ENCODE data around the gene IL1R2. TPM values are rescaled to one million over a fixed set of nuclear protein-coding genes. Genes with fewer than 3 reads are reported as not detected.
A peak's percentile ranks its signal among the peaks of the same experiment; 100 is the strongest.

The IL1R2 gene
- total and polyA plus RNA-seq, 2 of the 13 experiments (the other 11 are each of a cell fraction or from before 2014, with no cell fraction given), result 3.6 to 7.3 TPM

GRCh38 chr2:102032368-102033030 lies 40.7 kb downstream of the IL1R2 start:
- ChIA-PET CTCF (ENCODE audit: low intra/inter-chr PET ratio, low total read pairs) (no interaction called here), POLR2A (interaction anchor here (0.7 to 4.9 kb wide), 15 partner anchors 7 to 208 kb away, joined by 3 to 73 read pairs (median 17); partner anchors contain the start of gene IL1R1)
- FAIRE-seq (no peak), DNase-seq (ENCODE audit: low spot score) (peak; percentile 34), ATAC-seq (no peak)
- BruUV-seq (replicated peaks), result TSS peak; percentile 84
- no peaks in the 10 kb centered on the region for H3K36me3 ChIP-seq (replicated peaks in 1 of 2; ENCODE audit: control insufficient read depth in 1 of 2, insufficient read depth in 2 of 2, low read length in 2 of 2)
- 45% methylated on average over 2 of the region's 2 CpGs for WGBS (ENCODE audit: low lambda C conversion rate)
- H2AFZ ChIP-seq (ENCODE audit: low read length), result no peak overlapping the region
- no peaks in the 10 kb centered on the region for H3K9me3 ChIP-seq (ENCODE audit: low read length)
- intact Hi-C loops (cut with micrococcal nuclease; ENCODE audit: unreplicated experiment), result loop anchor here (2.0 kb wide), 1 partner anchor 14 kb away; no protein-coding TSS in a partner anchor
- H3K4me2 ChIP-seq (ENCODE audit: low read depth, low read length), result peak overlapping the region; percentile 75
- H3K4me3 ChIP-seq (replicated peaks in 1 of 3; ENCODE audit: insufficient read depth in 1 of 3, low read depth in 2 of 3, low read length in 3 of 3), result peak overlapping the region; percentile 12 to 59 (median 35); a peak in 5 of 6 replicates
- no peaks in the 10 kb centered on the region for H4K20me1 ChIP-seq (ENCODE audit: insufficient read depth, low read length)
- peaks cover 90% of the 10 kb centered on the region for H3K4me1 ChIP-seq (ENCODE audit: insufficient read depth, low read length)
- no peaks in the 10 kb centered on the region for H3K27me3 ChIP-seq (ENCODE audit: control insufficient read depth in 1 of 2, insufficient read depth in 2 of 2, low read length in 2 of 2)
- peak overlapping the region; percentile 58 for H3K9ac ChIP-seq (ENCODE audit: insufficient read depth, low read depth, low read length)
- no peaks in the 10 kb centered on the region for H3K79me2 ChIP-seq (ENCODE audit: insufficient read depth, low read length)
- H3K27ac ChIP-seq (ENCODE audit: extremely low read length, insufficient read depth, low read length), result peak overlapping the region; percentile 73
- in situ Hi-C loops (cut with HindIII; ENCODE audit: extremely low pct_ligation_motif_present, low pct_unique_long_range_greater_than_20kb), result no loop called here
- TF ChIP-seq FOXA3 (CRISPR knock-in tag; IDR thresholded peaks at IDR 0.05) (peak; percentile 46; the same call in 1 of the 2 replicates), ZFX (CRISPR knock-in tag; IDR thresholded peaks at IDR 0.05; ENCODE audit: low read depth) (no peak), HNF4A (CRISPR knock-in tag; IDR thresholded peaks at IDR 0.05) (no peak), TEF (CRISPR knock-in tag; IDR thresholded peaks at IDR 0.05) (no peak), DRAP1 (CRISPR knock-in tag; IDR thresholded peaks at IDR 0.05) (no peak), CEBPG (CRISPR knock-in tag; IDR thresholded peaks at IDR 0.05) (0 out of 2 replicates have a peak, but pooled peaks have one; percentile 37), EP300 (IDR thresholded peaks at IDR 0.05; ENCODE audit: low read depth in 2 of 2, low read length in 2 of 2) (peak in 1 of 2 experiments; percentile 61; a peak in 1 of 4 replicates), EP300 (CRISPR knock-in tag; IDR thresholded peaks at IDR 0.05; ENCODE audit: borderline replicate concordance) (no peak), CSRNP1 (CRISPR knock-in tag; IDR thresholded peaks at IDR 0.05) (no peak), GTF3A (CRISPR knock-in tag; conservative IDR thresholded peaks at IDR 0.05) (no peak), TBP (CRISPR knock-in tag; IDR thresholded peaks at IDR 0.05) (no peak), RNF219 (CRISPR knock-in tag; IDR thresholded peaks at IDR 0.05) (no peak), DPF2 (CRISPR knock-in tag; IDR thresholded peaks at IDR 0.05; ENCODE audit: borderline replicate concordance, low read depth) (no peak), SSRP1 (CRISPR knock-in tag; IDR thresholded peaks at IDR 0.05) (0 out of 2 replicates have a peak, but pooled peaks have one; percentile 37), CERS6 (CRISPR knock-in tag; IDR thresholded peaks at IDR 0.05) (no peak), ARID3A (IDR thresholded peaks at IDR 0.05; ENCODE audit: low read depth, low read length) (peak; percentile 74; the same call in 1 of the 2 replicates)
